HG03571 (cell line): Measurements from ENCODE around the gene SYPL2.
"Not testable (repeated sequence)": the region's sequence is repeated elsewhere in the genome, so short reads cannot be mapped to it uniquely, and the experiment has no call there.

ENCODE experiments used
- ATAC-seq: cut with Tn5 transposase; IDR thresholded peaks from one replicate; pipeline ENCODE4 v1.9.1; 2021; ENCODE audit not compliant: unreplicated experiment

The SYPL2 gene

GRCh38 chr1:109470245-109470644, 3.9 kb downstream of the SYPL2 start:
- ATAC-seq, result no peak

GRCh38 chr1:109472779-109473178, 6.4 kb downstream of the SYPL2 start:
- ATAC-seq, result no peak

- not testable (repeated sequence) for ATAC-seq
Observed at GRCh38 chr1:109473284-109474057, 7.1 kb downstream of the SYPL2 start.

GRCh38 chr1:109474697-109475096, 8.4 kb downstream of the SYPL2 start:
- no peak for ATAC-seq

GRCh38 chr1:109475261-109475660, 8.9 kb downstream of the SYPL2 start:
- ATAC-seq, result no peak

- no peak for ATAC-seq
Observed at GRCh38 chr1:109476825-109477224, 10.5 kb downstream of the SYPL2 start.

- no peak for ATAC-seq
Observed at GRCh38 chr1:109477821-109478220, 11.5 kb downstream of the SYPL2 start.

- ATAC-seq, result no peak
Observed at GRCh38 chr1:109478806-109479205, 12.5 kb downstream of the SYPL2 start.

GRCh38 chr1:109479311-109479710, 13.0 kb downstream of the SYPL2 start:
- no peak for ATAC-seq

- ATAC-seq, result no peak
Observed at GRCh38 chr1:109479901-109480300, 13.6 kb downstream of the SYPL2 start.

GRCh38 chr1:109481646-109482045, 15.3 kb downstream of the SYPL2 start:
- ATAC-seq, result no peak

GRCh38 chr1:109482242-109482641, 15.9 kb downstream of the SYPL2 start:
- no peak for ATAC-seq

GRCh38 chr1:109482791-109483671, 16.7 kb downstream of the SYPL2 start:
- peak; percentile 23 for ATAC-seq

- ATAC-seq, result peak; percentile 68
Observed at GRCh38 chr1:109483672-109484518, 17.5 kb downstream of the SYPL2 start, which contains the start of gene ATXN7L2. ATXN7L2 (plus strand) TSS chr1:109483905; CDS start chr1:109483954, 49 bp downstream.

- no peak for ATAC-seq
Observed at GRCh38 chr1:109484519-109484975, 18.2 kb downstream of the SYPL2 start.

- ATAC-seq, result no peak
Observed at GRCh38 chr1:109485001-109485400, 18.7 kb downstream of the SYPL2 start.

- no peak for ATAC-seq
Observed at GRCh38 chr1:109487261-109487660, 20.9 kb downstream of the SYPL2 start.

- ATAC-seq, result no peak
Observed at GRCh38 chr1:109488201-109488600, 21.9 kb downstream of the SYPL2 start.

- ATAC-seq, result no peak
Observed at GRCh38 chr1:109488696-109489095, 22.4 kb downstream of the SYPL2 start.

- no peak for ATAC-seq
Observed at GRCh38 chr1:109490029-109490933, 23.9 kb downstream of the SYPL2 start.
